ENCODE measurements around the gene YEATS2.
"Not testable (repeated sequence)": the region's sequence is repeated elsewhere in the genome, so short reads cannot be mapped to it uniquely, and the experiment has no call there.

YEATS2 gene

DNA sequence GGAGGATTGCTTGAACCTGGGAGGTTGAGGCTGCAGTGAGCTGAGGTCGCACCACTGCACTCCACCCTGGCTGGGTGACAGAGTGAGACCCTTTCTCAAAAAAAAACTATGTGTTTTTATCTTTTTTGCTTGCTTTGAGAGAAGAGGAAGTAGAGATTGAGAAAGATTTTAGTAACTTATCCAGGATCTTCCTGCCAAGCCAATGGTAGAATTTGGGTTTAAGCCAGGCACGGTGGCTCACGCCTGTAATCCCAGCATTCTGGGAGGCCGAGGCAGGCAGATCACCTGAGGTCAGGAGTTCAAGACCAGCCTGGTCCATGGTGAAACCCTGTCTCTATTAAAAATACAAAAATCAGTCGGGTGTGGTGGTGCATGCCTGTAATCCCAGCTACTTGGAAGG is 78.9 kb downstream of the YEATS2 start:
- DNase-seq (ENCODE audit: low spot score): not testable (repeated sequence)

DNA sequence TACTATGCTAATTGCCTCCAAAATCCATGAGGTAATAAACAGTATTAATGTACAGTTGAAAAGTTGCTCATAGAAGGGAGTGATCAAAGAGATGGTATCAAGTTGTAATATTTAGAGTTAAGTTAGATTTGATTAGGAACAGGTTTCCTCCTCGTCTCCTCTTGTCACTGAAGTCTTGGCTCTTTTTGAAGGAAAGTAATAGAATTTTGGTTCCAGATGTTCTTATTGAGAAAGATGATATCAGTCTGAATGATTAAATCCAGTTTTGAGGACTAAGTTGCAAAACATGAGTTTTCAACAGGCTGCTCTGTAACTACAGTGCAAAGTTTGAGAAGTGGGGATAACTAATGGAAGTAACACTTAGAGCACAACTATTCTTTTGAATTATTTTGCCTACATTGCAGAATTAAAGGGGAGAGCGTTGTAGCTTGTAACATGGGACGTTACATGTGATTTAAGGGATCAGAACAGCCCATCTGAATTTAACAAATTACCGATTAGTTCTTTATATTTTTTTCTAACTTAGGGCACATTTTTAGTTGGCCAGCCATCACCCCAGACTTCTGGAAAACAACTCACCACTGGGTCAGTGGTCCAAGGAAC is 79.5 kb downstream of the YEATS2 start:
- no peak for DNase-seq (ENCODE audit: low spot score)

- DNase-seq (ENCODE audit: low spot score): no peak
Observed at GRCh38 chr3:183779896-183780465, 82.4 kb downstream of the YEATS2 start.

- DNase-seq (ENCODE audit: low spot score): no peak
Observed at GRCh38 chr3:183781246-183781645, 83.6 kb downstream of the YEATS2 start.

DNA sequence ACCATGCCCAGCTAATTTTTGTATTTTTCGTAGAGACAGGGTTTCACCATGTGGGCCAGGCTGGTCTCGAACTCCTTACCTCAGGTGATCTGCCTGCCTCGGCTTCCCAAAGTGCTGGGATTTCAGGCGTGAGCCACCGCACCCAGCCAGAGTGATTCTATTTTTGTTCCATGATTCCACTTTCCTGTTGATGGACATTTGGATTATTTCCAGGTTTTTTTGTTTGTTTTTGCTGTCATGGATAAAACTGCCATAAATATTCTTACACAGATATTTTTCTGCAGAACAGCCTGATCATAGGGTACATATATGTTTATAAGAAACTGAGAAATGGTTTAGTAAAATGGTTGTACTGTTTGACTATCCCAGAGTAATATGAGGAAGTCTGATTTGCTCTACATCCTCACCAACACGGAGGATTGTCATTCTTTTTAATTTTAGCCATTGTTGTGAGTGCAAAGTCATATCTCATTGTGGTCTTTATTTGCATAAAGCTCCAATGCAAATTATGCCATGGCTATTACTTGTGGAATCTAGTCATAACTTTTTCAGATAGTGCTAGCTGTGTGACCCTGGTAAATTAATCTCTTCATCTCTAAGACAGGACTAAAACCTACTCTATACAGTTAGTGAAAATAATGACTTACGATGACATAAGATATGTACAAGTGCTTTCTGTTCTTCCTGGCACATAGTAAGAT is 85.1 kb downstream of the YEATS2 start:
- DNase-seq (ENCODE audit: low spot score): no peak

DNA sequence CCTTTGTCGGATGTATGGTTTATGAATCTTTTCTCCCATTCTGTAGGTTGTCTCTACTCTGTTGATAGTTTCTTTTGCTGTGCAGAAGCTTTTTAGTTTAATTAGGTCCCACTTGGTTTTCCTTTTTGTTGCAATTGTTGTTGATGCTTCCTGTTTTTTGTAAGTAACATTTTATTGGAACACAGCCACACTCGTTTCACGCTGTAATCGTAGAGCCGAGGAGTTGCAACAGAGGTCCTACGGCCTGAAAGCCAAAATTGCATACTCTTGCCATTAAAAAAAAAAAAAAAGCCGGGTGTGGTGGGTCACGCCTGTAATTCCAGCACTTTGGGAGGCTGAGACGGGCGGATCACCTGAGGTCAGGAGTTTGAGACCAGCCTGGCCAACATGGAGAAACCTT is 86.9 kb downstream of the YEATS2 start:
- not testable (repeated sequence) for DNase-seq (ENCODE audit: low spot score)

DNA sequence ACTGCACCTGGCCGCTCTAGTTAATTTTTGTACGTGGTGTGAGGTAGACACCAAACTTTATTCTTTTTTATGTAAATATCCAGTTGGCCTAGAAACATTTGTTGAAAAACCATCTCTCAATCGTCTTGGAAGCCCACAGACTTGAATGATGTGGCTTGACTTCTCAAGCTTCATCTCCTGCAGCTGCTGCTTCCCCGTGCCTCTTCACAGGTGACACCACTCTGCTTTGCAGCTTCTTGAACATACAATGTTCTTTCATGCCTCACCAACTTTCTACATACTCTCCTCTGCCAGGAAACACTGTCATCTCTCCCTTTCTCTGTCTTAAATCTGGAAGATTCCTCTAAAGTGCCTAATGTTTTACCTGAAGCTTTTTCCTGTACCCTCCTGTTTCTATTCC is 92.2 kb downstream of the YEATS2 start:
- DNase-seq (ENCODE audit: low spot score): no peak

DNA sequence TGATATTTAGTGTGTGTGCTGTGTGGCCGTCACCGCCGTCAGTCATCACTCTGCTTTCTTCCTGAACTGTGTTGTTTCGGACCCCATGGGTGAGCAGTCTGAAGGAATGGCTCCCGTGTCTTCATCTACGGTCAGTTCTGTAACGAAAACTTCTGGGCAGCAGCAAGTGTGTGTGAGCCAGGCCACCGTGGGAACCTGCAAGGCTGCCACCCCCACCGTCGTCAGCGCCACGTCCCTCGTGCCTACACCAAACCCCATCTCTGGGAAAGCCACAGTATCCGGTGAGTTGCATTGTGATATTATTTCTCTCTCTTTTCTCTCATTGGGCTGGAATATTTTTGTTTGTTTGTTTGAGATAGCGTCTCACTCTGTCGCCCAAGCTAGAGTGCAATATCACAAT is 93.1 kb downstream of the YEATS2 start:
- no peak for DNase-seq (ENCODE audit: low spot score)

DNA sequence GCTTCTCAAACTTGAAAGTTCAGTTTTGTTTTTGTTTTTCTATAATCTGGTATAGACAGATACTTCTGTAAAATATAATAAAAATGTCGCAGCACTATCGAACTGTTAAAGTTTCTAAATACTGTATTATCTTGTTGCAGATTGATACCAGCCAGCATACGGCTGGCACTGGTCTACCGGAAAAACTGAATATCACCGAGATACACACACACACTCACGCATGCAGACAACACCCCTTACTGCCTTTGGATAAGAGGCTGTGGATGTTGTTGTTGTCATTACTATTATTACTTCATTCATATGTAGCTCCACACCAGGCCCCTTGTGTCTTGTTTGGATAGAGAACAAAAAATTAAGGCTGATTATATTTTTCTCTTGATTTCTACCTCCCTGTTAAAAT is 95.4 kb downstream of the YEATS2 start:
- DNase-seq (ENCODE audit: low spot score): no peak

DNA sequence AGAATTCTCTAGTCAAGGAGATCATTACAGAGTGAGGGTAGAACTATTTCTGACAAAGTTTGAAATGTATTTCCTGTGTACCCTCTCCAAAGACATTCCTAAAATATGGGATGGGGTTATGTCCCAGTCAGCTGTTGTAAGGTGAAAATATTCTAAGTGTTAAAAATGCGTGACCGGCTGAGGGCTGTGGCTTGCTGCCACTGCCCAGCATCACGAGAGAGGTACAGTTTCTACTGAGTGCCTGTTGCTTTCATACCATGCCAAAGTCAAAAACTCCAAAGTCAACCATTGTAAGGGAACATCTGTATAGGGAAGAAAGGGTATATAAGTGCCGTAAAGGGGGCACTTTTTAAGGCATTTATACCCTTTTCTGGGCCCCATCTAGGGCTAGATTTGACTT is 96.9 kb downstream of the YEATS2 start:
- DNase-seq (ENCODE audit: low spot score): no peak

DNA sequence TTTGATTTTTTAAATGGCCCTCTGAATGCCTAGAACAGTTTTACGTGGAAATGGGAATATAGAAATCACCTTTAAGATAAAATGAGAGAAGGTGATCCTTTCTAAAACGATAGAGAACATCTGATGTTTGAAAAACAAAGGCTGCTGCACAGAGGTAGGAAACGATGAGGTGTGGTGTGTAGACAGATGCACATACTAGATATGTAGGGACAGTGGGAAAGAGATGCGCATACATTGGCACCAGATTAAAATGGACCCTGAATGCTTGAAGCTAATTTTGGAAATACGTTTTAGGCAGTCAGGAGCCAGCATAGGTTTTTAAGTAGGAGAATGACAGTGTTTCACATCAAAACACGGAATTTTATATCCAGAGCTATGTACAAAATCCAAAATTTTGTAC is 98.8 kb downstream of the YEATS2 start:
- no peak for DNase-seq (ENCODE audit: low spot score)

DNA sequence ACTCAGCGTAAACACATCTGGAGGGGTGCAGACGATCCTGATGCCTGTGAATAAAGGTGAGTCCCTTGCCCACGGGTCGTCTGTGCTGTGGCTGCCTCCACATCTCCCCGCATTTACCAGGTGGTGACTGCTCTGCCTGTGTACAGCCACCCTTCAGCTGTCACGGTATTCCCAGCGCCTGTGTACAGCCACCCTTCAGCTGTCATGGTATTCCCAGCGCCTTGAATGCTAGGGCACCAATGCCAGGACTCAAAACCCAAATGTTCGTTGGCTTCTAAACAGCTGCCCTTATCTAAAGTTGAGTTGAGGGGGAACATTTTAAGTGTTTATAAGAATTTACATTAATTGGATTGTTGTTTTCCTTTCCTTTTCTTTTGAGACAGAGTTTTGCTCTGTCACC is 100.4 kb downstream of the YEATS2 start:
- no peak for DNase-seq (ENCODE audit: low spot score)

DNA sequence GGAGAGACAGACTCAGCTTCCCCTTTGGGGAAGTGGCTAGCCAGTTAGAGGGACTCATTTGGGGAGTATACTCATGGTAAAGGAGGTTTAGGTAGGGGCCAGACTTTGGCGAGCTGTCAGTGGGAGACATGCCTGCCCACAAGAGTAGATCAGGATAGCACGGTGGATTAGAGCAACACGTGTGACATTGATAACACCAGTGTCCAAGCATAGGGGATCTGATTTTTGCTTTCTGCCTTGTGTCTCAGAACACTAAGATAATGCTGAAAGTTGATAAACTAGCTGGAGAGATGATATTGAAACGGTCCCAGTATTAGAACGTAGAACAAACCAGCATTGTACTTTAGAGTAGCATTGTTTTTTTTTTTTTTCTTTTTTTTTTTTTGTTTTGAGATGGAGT is 101.9 kb downstream of the YEATS2 start:
- DNase-seq (ENCODE audit: low spot score): no peak

DNA sequence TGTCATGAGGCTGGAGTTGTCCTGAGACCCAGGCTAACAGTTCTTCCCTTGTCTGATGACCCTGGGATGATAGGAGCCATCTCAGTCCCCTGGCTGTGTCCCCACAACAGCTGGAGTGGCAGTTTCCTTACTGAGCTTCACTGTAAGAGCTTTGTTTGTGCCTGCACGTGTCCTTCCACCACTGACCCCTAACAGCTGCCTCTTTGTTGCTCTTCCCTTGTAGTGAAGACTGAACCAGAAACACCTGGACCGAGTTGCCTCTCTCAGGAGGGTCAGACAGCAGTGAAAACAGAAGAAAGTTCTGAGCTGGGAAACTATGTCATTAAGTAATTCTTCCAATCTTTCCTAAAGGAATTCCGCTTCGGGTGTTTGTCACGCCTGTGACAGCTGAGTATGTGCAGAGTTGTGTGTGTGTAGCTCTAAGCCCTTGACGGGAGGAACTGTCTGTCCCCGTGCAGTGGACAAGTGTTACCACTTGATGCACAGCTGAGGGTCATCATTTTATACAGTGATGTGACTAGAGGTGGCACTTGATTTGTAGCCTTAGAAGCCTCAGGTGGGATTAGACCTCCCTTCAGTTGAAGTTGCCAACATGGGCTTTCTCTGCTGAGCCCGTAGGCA is 102.8 kb downstream of the YEATS2 start:
- DNase-seq (ENCODE audit: low spot score): no peak

DNA sequence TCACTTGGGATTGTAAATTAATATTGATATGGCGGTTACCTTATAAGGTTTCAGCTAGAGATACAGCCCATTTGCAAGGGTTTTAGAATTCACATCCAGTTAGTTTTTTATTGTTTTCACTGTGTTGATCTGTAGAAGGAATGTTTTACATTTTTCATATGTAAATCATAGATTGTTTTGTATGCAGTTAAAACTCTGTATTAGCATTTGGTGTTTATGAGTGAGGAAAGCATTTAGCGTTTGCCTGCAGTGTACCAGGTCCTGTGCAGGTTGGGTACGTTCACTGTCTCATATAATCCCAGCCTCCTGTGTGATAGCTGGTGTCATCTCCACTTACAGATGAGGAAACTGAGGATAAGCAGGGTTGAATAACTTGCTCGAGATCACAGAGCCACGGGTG is 104.0 kb downstream of the YEATS2 start:
- no peak for DNase-seq (ENCODE audit: low spot score)

DNA sequence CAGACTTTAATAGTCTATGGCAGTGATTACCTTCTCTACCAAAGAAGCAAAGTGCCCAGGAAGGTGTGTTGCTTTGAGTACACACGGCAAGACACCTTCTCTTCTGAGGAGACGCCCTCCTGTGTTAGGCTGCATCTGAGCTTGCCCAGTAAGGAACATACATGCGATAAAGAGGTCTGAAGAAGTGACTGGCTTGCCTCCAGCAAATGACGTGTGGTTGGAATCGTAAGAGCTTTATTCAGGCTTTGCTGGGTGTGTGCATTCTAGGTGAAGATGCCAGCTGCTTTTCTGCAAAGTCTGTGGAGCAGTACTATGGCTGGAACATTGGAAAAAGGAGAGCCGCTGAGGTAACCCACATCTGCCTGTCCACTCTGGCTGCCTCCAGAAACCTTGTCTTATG is 105.4 kb downstream of the YEATS2 start:
- DNase-seq (ENCODE audit: low spot score): no peak

DNA sequence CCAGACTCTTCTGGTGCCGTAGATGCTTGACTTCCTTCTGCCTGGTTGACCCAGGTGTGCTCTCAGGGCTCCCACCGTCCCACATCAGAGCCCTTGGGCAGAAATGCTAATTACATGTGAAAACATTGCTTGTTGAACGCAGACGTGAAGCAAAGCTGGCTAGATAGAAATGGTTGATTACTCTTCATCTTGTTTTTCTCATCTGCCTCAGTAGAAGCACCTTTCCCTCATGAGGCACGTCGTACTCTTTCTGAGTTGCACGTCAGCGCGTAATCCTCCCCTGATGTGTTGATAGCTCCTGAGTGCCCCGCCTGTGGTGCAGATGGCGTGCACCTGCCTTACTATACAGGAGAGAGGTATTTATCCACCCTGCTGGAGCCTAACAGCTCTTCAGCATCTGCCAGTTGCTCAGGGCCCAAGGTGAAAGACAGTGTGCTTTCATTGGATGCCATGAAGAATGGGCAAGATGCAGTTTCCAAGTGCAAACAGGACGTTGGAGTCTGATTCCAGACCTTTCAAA is 109.7 kb downstream of the YEATS2 start:
- no peak for DNase-seq (ENCODE audit: low spot score)

DNA sequence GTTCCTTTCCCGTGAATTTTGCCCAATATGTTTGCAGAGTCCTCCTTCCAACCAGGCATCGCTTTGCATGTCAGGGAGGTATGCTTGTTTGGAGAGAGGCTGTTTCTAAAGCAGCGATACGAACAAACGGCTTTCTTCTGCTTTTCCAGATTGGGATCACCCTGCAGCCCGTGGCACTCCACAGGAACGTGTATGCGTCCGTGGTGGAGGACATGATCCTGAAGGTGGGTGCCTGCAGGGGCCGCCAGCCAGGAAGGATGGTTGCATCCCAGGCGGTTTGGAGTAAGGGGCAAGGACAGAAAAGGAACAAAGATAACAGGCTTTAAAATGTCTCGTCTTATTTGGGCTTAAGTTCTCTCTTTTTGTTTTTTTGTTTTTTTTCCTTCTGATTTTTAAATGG is 110.3 kb downstream of the YEATS2 start:
- no peak for DNase-seq (ENCODE audit: low spot score)

DNA sequence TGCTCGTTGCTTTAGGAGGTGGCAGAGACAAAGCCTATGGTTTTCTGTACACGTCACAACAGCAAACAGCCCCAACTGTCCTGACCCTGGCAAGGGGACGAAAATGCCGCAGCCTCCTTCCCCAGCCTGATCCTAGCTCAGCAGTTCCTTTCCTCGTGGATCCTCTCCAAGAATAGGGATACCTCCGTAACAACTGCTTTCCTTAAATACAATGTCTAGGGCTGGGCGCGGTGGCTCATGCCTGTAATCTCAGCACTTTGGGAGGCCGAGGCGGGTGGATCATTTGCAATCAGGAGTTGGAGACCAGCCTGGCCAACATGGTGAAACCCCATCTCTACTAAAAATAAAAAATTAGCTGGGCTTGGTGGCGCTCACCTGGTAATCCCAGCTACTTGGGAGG is 110.8 kb downstream of the YEATS2 start:
- DNase-seq (ENCODE audit: low spot score): no peak

DNA sequence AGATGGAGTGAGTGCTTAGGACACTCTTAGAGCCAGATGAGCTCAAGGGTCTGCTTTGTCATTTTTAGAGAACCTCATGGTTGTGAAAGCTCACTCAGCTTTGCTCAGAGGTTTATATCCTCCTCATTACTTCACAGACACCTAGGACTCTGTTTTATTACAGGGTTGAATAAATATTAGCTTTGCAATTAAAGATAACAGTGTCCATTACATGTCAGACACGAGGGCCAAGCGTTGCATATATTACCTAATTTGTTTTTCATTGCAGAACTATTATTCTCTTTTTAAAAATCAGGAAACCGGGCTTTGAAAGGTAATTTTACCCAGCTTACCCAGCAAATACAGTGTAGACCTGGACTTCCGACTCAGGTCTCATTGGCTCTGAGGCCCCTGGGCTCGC is 111.7 kb downstream of the YEATS2 start:
- no peak for DNase-seq (ENCODE audit: low spot score)

GRCh38 chr3:183810643-183811594 is 113.3 kb downstream of the YEATS2 start:
- no peak for DNase-seq (ENCODE audit: low spot score)

- no peak for DNase-seq (ENCODE audit: low spot score)
Observed at GRCh38 chr3:183811638-183812037, 114.0 kb downstream of the YEATS2 start.

Data from hepatic stellate cell (primary cell).